ENCODE measurements around the gene CDH23. TPM values are rescaled to one million over a fixed set of nuclear protein-coding genes. Genes with fewer than 3 reads are reported as not detected.

The CDH23 gene
- total and polyA plus RNA-seq, 8 donors: 3.4 to 64.6 (median 9.9) TPM

DNA sequence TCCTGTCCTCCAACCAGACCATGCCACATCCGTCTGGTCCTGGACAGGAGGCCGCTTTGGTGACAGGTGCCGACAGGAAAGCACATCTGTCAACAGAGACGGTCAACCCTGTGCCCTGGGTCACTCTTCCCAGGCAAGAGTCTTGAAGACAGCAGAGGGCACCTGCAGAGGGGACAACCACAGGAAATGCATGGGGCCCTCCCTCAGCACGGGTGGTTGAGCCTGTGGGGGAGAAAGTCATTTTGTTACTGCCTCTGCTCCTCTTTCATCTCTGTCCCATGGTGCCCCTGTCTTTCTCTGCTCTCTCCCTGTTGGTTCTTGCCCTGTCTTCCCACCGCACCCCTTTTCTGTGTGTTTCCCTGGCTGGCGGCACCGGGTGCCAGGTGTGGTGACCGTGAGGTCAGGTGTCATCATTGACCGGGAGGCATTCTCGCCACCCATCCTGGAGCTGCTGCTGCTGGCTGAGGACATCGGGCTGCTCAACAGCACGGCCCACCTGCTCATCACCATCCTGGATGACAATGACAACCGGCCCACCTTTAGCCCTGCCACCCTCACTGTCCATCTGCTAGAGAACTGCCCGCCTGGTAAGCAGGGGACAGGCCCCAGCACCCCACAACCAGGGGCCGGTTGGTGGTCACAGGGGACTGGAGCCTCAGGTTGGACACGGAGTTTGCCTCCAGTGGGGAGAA, 394.2 kb downstream of the CDH23 start:
- DNase-seq (no peak), FAIRE-seq (no peak), ATAC-seq (no peak)
- WGBS, 2 donors: 71 to 80% methylated on average over 16 to 17 of the region's 17 CpGs
- H3K36me3 ChIP-seq: no peaks in the 10 kb centered on the region
- H3K4me3 ChIP-seq: no peak overlapping the region
- no peaks in the 10 kb centered on the region for H3K9me3 ChIP-seq
- H3K4me1 ChIP-seq: no peaks in the 10 kb centered on the region
- TF ChIP-seq, protein P1, sequence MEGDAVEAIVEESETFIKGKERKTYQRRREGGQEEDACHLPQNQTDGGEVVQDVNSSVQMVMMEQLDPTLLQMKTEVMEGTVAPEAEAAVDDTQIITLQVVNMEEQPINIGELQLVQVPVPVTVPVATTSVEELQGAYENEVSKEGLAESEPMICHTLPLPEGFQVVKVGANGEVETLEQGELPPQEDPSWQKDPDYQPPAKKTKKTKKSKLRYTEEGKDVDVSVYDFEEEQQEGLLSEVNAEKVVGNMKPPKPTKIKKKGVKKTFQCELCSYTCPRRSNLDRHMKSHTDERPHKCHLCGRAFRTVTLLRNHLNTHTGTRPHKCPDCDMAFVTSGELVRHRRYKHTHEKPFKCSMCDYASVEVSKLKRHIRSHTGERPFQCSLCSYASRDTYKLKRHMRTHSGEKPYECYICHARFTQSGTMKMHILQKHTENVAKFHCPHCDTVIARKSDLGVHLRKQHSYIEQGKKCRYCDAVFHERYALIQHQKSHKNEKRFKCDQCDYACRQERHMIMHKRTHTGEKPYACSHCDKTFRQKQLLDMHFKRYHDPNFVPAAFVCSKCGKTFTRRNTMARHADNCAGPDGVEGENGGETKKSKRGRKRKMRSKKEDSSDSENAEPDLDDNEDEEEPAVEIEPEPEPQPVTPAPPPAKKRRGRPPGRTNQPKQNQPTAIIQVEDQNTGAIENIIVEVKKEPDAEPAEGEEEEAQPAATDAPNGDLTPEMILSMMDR (IDR thresholded peaks at IDR 0.05): no peak
- intact Hi-C loops (cut with DNase I): no loop called here
- H3K27ac ChIP-seq: no peak overlapping the region
- H3K27me3 ChIP-seq: no peaks in the 10 kb centered on the region

DNA sequence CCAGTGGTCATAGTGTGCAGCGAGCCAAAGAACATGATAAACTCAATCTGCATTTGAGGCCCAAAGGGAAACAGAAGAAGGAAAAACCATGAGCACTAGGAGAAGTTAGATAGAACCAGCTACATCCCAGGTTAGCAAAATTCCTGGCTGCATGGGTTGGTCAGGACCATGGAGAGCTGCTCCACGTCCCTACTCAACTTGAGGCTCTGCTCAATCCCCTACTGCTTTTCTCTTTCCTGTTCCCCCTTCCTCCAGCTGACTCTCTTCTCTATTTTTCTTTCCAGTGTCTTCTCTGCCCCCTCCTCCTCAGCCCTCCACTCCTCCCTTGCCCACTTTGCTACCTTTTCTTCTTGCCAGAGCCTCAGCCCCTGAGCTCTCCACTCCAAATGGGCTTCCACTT, 398.5 kb downstream of the CDH23 start:
- ATAC-seq (peak in 2 of 4 donors; percentile 44 to 66), DNase-seq (no peak), FAIRE-seq (no peak)
- no peaks in the 10 kb centered on the region for H3K36me3 ChIP-seq
- H3K4me1 ChIP-seq: no peaks in the 10 kb centered on the region
- H3K27me3 ChIP-seq: no peaks in the 10 kb centered on the region
- no peak overlapping the region for H3K27ac ChIP-seq
- TF ChIP-seq, protein P1 (IDR thresholded peaks at IDR 0.05): no peak
- intact Hi-C loops (cut with DNase I): no loop called here
- H3K9me3 ChIP-seq: no peaks in the 10 kb centered on the region
- no peak overlapping the region for H3K4me3 ChIP-seq
- WGBS, 2 donors: 40 to 51% methylated on average over 2 of the region's 2 CpGs

DNA sequence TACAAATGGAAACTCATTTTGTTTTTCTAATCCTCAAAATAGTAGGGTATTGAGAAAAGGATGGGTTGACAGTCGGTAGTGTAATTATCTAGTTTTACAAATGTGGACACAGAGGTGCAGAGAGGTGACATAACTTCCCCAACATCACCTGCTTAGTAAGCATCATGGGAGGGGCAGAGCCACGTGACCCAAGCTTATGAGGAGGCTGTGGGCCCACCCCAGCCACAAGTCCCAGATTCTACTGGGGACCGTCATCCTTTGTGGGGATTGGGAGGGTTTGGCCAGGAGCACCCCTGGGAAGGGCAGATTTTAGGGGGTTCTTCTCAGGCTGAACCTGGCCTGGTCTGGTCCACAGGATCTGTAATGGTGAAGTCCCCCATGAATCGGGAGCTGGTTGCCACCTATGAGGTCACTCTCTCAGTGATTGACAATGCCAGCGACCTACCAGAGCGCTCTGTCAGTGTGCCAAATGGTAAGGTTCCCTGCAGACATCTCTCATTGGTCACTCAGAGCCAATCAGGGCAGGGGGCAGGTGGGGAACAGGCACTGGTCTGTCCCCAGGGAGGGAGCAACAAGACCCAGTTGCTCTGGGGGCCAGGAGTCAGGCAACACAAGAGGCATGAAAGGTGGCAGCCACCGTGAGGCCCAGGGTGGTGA, 400.2 kb downstream of the CDH23 start:
- H3K36me3 ChIP-seq: no peaks in the 10 kb centered on the region
- FAIRE-seq (no peak), DNase-seq (no peak), ATAC-seq (no peak)
- intact Hi-C loops (cut with DNase I): no loop called here
- no peak overlapping the region for H3K4me3 ChIP-seq
- H3K27ac ChIP-seq: no peak overlapping the region
- H3K4me1 ChIP-seq: no peaks in the 10 kb centered on the region
- WGBS, 2 donors: 81 to 90% methylated on average over 7 of the region's 7 CpGs
- TF ChIP-seq, protein P1 (IDR thresholded peaks at IDR 0.05): no peak
- H3K27me3 ChIP-seq: no peaks in the 10 kb centered on the region
- H3K9me3 ChIP-seq: no peaks in the 10 kb centered on the region

DNA sequence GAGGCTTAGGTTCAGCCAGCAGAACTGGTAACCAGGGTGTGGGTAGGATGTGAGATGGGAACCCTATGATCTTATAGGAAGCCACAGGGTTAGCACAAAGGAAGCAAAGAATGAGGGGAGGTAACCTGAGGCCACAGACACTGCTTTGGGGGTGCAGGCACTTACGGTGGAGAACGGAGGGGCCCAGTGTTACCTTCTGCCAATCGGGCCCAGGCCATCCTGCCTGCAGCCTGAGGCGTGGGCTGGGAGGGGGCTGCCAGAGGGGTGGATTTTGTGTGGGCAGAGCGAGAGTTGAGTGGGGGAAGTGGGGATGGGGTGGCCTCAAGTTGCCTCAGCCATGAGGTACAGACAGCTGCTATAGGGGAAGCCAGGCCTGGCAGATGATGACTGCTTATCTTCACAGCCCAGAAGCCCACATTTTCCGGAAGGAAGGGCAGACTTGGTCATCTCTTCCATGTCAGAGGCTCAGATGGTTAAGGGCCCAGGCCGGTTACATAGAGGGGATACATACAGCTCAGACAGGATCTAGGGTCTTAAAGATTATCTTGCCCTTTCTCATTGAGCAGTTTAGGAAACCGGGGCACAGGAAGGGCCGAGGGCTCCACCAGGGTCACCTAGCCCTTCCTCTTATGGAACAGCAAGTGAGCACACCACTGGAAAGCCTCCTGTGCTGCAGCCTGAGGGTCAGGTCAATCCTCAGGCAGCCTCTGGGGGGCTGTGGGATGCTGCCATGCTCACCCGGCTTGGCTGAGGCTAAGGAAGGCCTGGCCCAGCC, 401.0 kb downstream of the CDH23 start:
- Histone ChIP-seq H3K4me3 (no peak overlapping the region), H3K36me3 (no peaks in the 10 kb centered on the region), H3K27me3 (no peaks in the 10 kb centered on the region), H3K4me1 (no peaks in the 10 kb centered on the region), H3K27ac (no peak overlapping the region), H3K9me3 (no peaks in the 10 kb centered on the region)
- ATAC-seq (peak in 2 of 4 donors; percentile 16 to 48), FAIRE-seq (no peak), DNase-seq (no peak)
- TF ChIP-seq, protein P1 (IDR thresholded peaks at IDR 0.05): no peak
- intact Hi-C loops (cut with DNase I): no loop called here
- 72 to 79% methylated on average over 10 of the region's 10 CpGs for WGBS, 2 donors
